Activated CD4-positive, alpha-beta T cell treated with anti-CD3 and anti-CD28 coated beads for 36 hours (primary cell): Measurements from ENCODE around the gene SLC25A20. TPM values are rescaled to one million over a fixed set of nuclear protein-coding genes. Genes with fewer than 3 reads are reported as not detected.

ENCODE experiments used
- ATAC-seq: fragments of 200-7000 bp; cut with Tn5 transposase; one replicate; pipeline ENCODE4 v1.10.0; 2021; ENCODE audit warnings: mild to moderate bottlenecking, moderate library complexity
- CTCF ChIA-PET: fragments of 350-600 bp; sonication (Branson Sonifier 250); formaldehyde crosslinking; loops from one replicate; lab custom pipeline; 2021; ENCODE audit warnings: antibody characterized with exemption; lab: Charles Lee
- POLR2A ChIA-PET: fragments of 350-600 bp; sonication (Branson Sonifier 250); formaldehyde crosslinking; loops from one replicate; lab custom pipeline; 2021; ENCODE audit warnings: antibody characterized with exemption, inconsistent platforms; lab: Charles Lee
- DNase-seq: peaks from one replicate; pipeline ENCODE4 v3.0.0-alpha.2; 2020
- H3K27ac Mint-ChIP-seq: one replicate; pipeline ENCODE4 v1.8.0; 2021; ENCODE audit warnings: mixed read lengths
- H3K27me3 Mint-ChIP-seq: one replicate; pipeline ENCODE4 v1.8.0; 2021; ENCODE audit warnings: mixed read lengths
- H3K36me3 Mint-ChIP-seq: one replicate; pipeline ENCODE4 v1.8.0; 2021; ENCODE audit warnings: low read depth, mixed read lengths
- H3K4me1 Mint-ChIP-seq: one replicate; pipeline ENCODE4 v1.8.0; 2021; ENCODE audit warnings: mixed read lengths
- H3K4me3 Mint-ChIP-seq: one replicate; pipeline ENCODE4 v1.8.0; 2021; ENCODE audit warnings: mild to moderate bottlenecking, moderate library complexity, mixed read lengths
- H3K9me3 Mint-ChIP-seq: one replicate; pipeline ENCODE4 v1.8.0; 2021; ENCODE audit warnings: low read depth, mixed read lengths
- intact Hi-C, 2 experiments: fragments of 100-400 bp; cut with DNase I in 1 of 2; cut with micrococcal nuclease in 1 of 2; formaldehyde crosslinking; loops; one replicate each; pipeline versions ENCODE4 v1.14.2 to v1.15.1; 2022 to 2024; cut with DNase I, micrococcal nuclease
- total RNA-seq, 2 experiments: library from RNA; stranded (reverse); gene quantifications; one replicate each; pipeline ENCODE4 v1.2.3, GENCODE V29; 2021

SLC25A20 gene
- total RNA-seq, 2 experiments from 2014 or later, result 15.8 to 18.5 TPM

- peak; percentile 26 for DNase-seq
- Mint-ChIP-seq H3K4me1 (peaks cover 30% of the 10 kb centered on the region), H3K27me3 (no peaks in the 10 kb centered on the region), H3K27ac (peak overlapping the region; percentile 92), H3K9me3 (no peaks in the 10 kb centered on the region), H3K36me3 (no peaks in the 10 kb centered on the region), H3K4me3 (peak overlapping the region; percentile 90)
- intact Hi-C loops, result loop anchor here in 1 of 2 experiments (2.0 kb wide), 3 partner anchors 86 to 776 kb away; partner anchors contain the start of genes APEH and PFKFB4
- ChIA-PET CTCF (interaction anchor here (0.6 to 0.7 kb wide), 3 partner anchors 27 to 498 kb away, joined by 3 to 4 read pairs (median 3); no protein-coding TSS in a partner anchor), POLR2A (interaction anchor here (0.6 to 2.3 kb wide), 2 partner anchors 20 to 42 kb away, joined by 3 to 18 read pairs; partner anchors contain the start of gene ARIH2)
- ATAC-seq, result peak; percentile 21
Observed at GRCh38 chr3:48899273-48899672, 591 bp upstream of the SLC25A20 start.

- CTCF ChIA-PET, result interaction anchor here (0.6 to 1.3 kb wide), 10 partner anchors 13 to 461 kb away, joined by 3 to 5 read pairs (median 3); partner anchors contain the start of genes ARIH2, NCKIPSD, NDUFAF3 and PRKAR2A
- Mint-ChIP-seq H3K36me3 (no peaks in the 10 kb centered on the region), H3K27ac (peak overlapping the region; percentile 92), H3K9me3 (no peaks in the 10 kb centered on the region), H3K4me3 (peak overlapping the region; percentile 90), H3K27me3 (no peaks in the 10 kb centered on the region), H3K4me1 (peaks cover 24% of the 10 kb centered on the region)
- intact Hi-C loops, result loop anchor here (1.0 to 2.0 kb wide), 8 partner anchors 21 to 777 kb away; partner anchors contain the start of genes ARIH2 (in 2 of the 2), APEH (in 1 of the 2), IP6K2 (in 1 of the 2) and PFKFB4 (in 1 of the 2)
- POLR2A ChIA-PET, result interaction anchor here (0.5 to 2.3 kb wide), 3 partner anchors 21 to 33 kb away, joined by 3 to 18 read pairs (median 3); partner anchors contain the start of gene ARIH2
- no peak for ATAC-seq
- peak; percentile 33 for DNase-seq
Observed at GRCh38 chr3:48897460-48898376, 964 bp downstream of the SLC25A20 start.

- CTCF ChIA-PET, result interaction anchor here (0.8 to 1.2 kb wide), 4 partner anchors 22 to 460 kb away, joined by 3 to 5 read pairs (median 4); partner anchors contain the start of gene ARIH2
- ATAC-seq (no peak), DNase-seq (no peak)
- no peaks in the 10 kb centered on the region for H3K27me3 Mint-ChIP-seq
- no peak overlapping the region for H3K4me3 Mint-ChIP-seq
- intact Hi-C loops, result no loop called here
- no peaks in the 10 kb centered on the region for H3K9me3 Mint-ChIP-seq
- no peaks in the 10 kb centered on the region for H3K36me3 Mint-ChIP-seq
- peak overlapping the region; percentile 49 for H3K27ac Mint-ChIP-seq
- H3K4me1 Mint-ChIP-seq, result peaks cover 24% of the 10 kb centered on the region
- POLR2A ChIA-PET, result interaction anchor here (0.6 to 1.0 kb wide), 2 partner anchors 34 to 77 kb away, joined by 3 read pairs; no protein-coding TSS in a partner anchor
Observed at GRCh38 chr3:48896936-48897335, 1.7 kb downstream of the SLC25A20 start.

GRCh38 chr3:48894516-48894915, 4.2 kb downstream of the SLC25A20 start:
- DNase-seq, result no peak
- CTCF ChIA-PET, result interaction anchor here (0.7 kb wide), 1 partner anchor 33 kb away, joined by 3 read pairs; no protein-coding TSS in a partner anchor
- H3K9me3 Mint-ChIP-seq, result no peaks in the 10 kb centered on the region
- no peak for ATAC-seq
- no peak overlapping the region for H3K27ac Mint-ChIP-seq
- no peaks in the 10 kb centered on the region for H3K27me3 Mint-ChIP-seq
- POLR2A ChIA-PET, result no interaction called here
- H3K4me3 Mint-ChIP-seq, result no peak overlapping the region
- intact Hi-C loops, result no loop called here
- peaks cover 20% of the 10 kb centered on the region for H3K4me1 Mint-ChIP-seq
- peaks cover 2% of the 10 kb centered on the region for H3K36me3 Mint-ChIP-seq

GRCh38 chr3:48891606-48892005, 7.1 kb downstream of the SLC25A20 start:
- H3K27ac Mint-ChIP-seq, result no peak overlapping the region
- peaks cover 7% of the 10 kb centered on the region for H3K36me3 Mint-ChIP-seq
- no peak overlapping the region for H3K4me3 Mint-ChIP-seq
- DNase-seq (no peak), ATAC-seq (no peak)
- intact Hi-C loops, result no loop called here
- ChIA-PET POLR2A (no interaction called here), CTCF (no interaction called here)
- peaks cover under 1% of the 10 kb centered on the region for H3K4me1 Mint-ChIP-seq
- H3K9me3 Mint-ChIP-seq, result no peaks in the 10 kb centered on the region
- no peaks in the 10 kb centered on the region for H3K27me3 Mint-ChIP-seq

GRCh38 chr3:48885753-48886152, 12.9 kb downstream of the SLC25A20 start:
- no peaks in the 10 kb centered on the region for H3K27me3 Mint-ChIP-seq
- H3K4me3 Mint-ChIP-seq, result no peak overlapping the region
- H3K4me1 Mint-ChIP-seq, result no peaks in the 10 kb centered on the region
- H3K9me3 Mint-ChIP-seq, result no peaks in the 10 kb centered on the region
- intact Hi-C loops, result no loop called here
- H3K36me3 Mint-ChIP-seq, result peaks cover 7% of the 10 kb centered on the region
- ChIA-PET POLR2A (interaction anchor here (0.6 kb wide), 1 partner anchor 28 kb away, joined by 7 read pairs; no protein-coding TSS in a partner anchor), CTCF (no interaction called here)
- DNase-seq (no peak), ATAC-seq (no peak)
- H3K27ac Mint-ChIP-seq, result no peak overlapping the region

GRCh38 chr3:48881652-48882114, 17.0 kb downstream of the SLC25A20 start:
- CTCF ChIA-PET, result no interaction called here

GRCh38 chr3:48881006-48881405, 17.7 kb downstream of the SLC25A20 start:
- H3K36me3 Mint-ChIP-seq, result peaks cover 6% of the 10 kb centered on the region

More at GRCh38 chr3:48881652-48882114, 17.0 kb downstream of the SLC25A20 start:
- POLR2A ChIA-PET, result interaction anchor here (0.5 kb wide), 1 partner anchor 132 kb away, joined by 5 read pairs; no protein-coding TSS in a partner anchor
- H3K4me1 Mint-ChIP-seq, result no peaks in the 10 kb centered on the region
- H3K27ac Mint-ChIP-seq, result no peak overlapping the region
- ATAC-seq (no peak), DNase-seq (no peak)
- intact Hi-C loops, result no loop called here
- H3K9me3 Mint-ChIP-seq, result no peaks in the 10 kb centered on the region
- H3K36me3 Mint-ChIP-seq, result peaks cover 6% of the 10 kb centered on the region
- no peak overlapping the region for H3K4me3 Mint-ChIP-seq
- H3K27me3 Mint-ChIP-seq, result no peaks in the 10 kb centered on the region

GRCh38 chr3:48879994-48880377, 18.7 kb downstream of the SLC25A20 start:
- no peaks in the 10 kb centered on the region for H3K9me3 Mint-ChIP-seq
- peaks cover 4% of the 10 kb centered on the region for H3K36me3 Mint-ChIP-seq
- DNase-seq, result no peak
- intact Hi-C loops, result no loop called here
- no peaks in the 10 kb centered on the region for H3K4me1 Mint-ChIP-seq
- CTCF ChIA-PET, result interaction anchor here (1.0 to 1.1 kb wide), 2 partner anchors 53 to 444 kb away, joined by 3 read pairs; no protein-coding TSS in a partner anchor
- H3K27me3 Mint-ChIP-seq, result no peaks in the 10 kb centered on the region
- ATAC-seq, result no peak
- H3K4me3 Mint-ChIP-seq, result no peak overlapping the region
- H3K27ac Mint-ChIP-seq, result no peak overlapping the region
- POLR2A ChIA-PET, result no interaction called here

More at GRCh38 chr3:48881006-48881405, 17.7 kb downstream of the SLC25A20 start:
- no peak overlapping the region for H3K27ac Mint-ChIP-seq
- POLR2A ChIA-PET, result no interaction called here
- CTCF ChIA-PET, result no interaction called here
- intact Hi-C loops, result no loop called here
- ATAC-seq (no peak), DNase-seq (no peak)
- no peaks in the 10 kb centered on the region for H3K9me3 Mint-ChIP-seq
- no peaks in the 10 kb centered on the region for H3K4me1 Mint-ChIP-seq
- H3K27me3 Mint-ChIP-seq, result no peaks in the 10 kb centered on the region
- no peak overlapping the region for H3K4me3 Mint-ChIP-seq

GRCh38 chr3:48879307-48879993, 19.2 kb downstream of the SLC25A20 start:
- Mint-ChIP-seq H3K4me1 (no peaks in the 10 kb centered on the region), H3K27me3 (no peaks in the 10 kb centered on the region), H3K9me3 (no peaks in the 10 kb centered on the region), H3K36me3 (peaks cover 4% of the 10 kb centered on the region), H3K4me3 (no peak overlapping the region), H3K27ac (no peak overlapping the region)
- POLR2A ChIA-PET, result no interaction called here
- DNase-seq (no peak), ATAC-seq (no peak)
- CTCF ChIA-PET, result interaction anchor here (1.0 to 1.1 kb wide), 2 partner anchors 53 to 443 kb away, joined by 3 read pairs; no protein-coding TSS in a partner anchor
- intact Hi-C loops, result no loop called here
